Measurements from ENCODE around the gene SH2D1B. TPM values are rescaled to one million over a fixed set of nuclear protein-coding genes. Genes with fewer than 3 reads are reported as not detected.

The SH2D1B gene
- total and polyA plus RNA-seq, 2 donors (not counting 1 experiment from before 2014, with no cell fraction given), result 0.15 TPM

DNA sequence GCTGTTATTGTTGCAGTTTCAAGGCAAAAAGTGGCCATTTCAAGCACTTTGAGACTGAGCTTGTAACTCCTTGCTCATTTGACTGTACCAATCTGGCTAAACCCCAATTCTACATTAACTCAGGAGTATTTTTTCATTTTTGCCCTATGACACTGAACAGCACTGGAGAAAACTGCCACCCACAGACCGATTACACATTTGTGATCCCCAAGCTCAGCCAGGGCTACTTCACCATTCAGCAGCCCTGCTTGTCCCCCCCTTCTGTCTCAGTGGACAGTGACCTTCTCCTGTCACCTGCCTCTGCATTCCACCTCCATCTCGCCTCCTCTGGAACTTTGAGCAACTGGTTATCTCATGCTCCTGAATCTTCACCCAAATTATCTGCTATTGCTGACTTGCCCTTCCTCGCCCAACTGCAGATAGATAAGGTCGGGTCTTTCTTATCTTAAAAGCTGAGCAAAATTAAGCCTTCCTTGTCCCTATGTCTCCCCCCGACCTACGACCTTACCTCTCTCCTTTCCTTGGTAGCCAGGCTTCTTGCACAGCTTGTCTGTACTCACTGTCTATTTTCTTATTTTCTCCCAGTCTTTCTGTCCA, 60.6 kb downstream of the SH2D1B start:
- peaks cover 0 to 2% (median 0%) of the 10 kb centered on the region in 4 experiments for H3K27me3 ChIP-seq (replicated peaks in 1 of 4; ENCODE audit: control extremely low read depth in 1 of 4, control insufficient read depth in 3 of 4, insufficient read depth in 4 of 4, low read length in 3 of 4)
- no peaks in the 10 kb centered on the region for H4K20me1 ChIP-seq (ENCODE audit: control insufficient read depth, insufficient read depth, low read length, poor library complexity, severe bottlenecking)
- WGBS (ENCODE audit: insufficient coverage), result 83% methylated on average over 6 of the region's 6 CpGs
- intact Hi-C loops (cut with micrococcal nuclease), result no loop called here
- no peak overlapping the region for H3K27ac ChIP-seq (ENCODE audit: low read length in 2 of 2)
- Mint-ChIP-seq H3K9me3 (ENCODE audit: insufficient read depth) (no peaks in the 10 kb centered on the region), H3K4me1 (no peaks in the 10 kb centered on the region), H3K4me3 (no peak overlapping the region), H3K27me3 (peaks cover 36% of the 10 kb centered on the region), H3K27ac (no peak overlapping the region)
- no peaks in the 10 kb centered on the region for H3K36me3 ChIP-seq (replicated peaks in 1 of 2; ENCODE audit: control extremely low read depth in 1 of 2, control insufficient read depth in 1 of 2, extremely low read depth in 1 of 2, insufficient read depth in 2 of 2, low read length in 1 of 2)
- H3K4me3 ChIP-seq (ENCODE audit: control extremely low read depth in 1 of 5, extremely low read depth in 1 of 5, insufficient read depth in 1 of 5, low read depth in 2 of 5, low read length in 4 of 5), result no peak overlapping the region
- CTCF ChIA-PET, result interaction anchor here (0.6 kb wide), 1 partner anchor 41 kb away, joined by 4 read pairs; no protein-coding TSS in a partner anchor
- H3K9ac ChIP-seq (ENCODE audit: low read length), result no peak overlapping the region
- no peaks in the 10 kb centered on the region for H3K9me3 ChIP-seq (ENCODE audit: control extremely low read depth in 1 of 3, control insufficient read depth in 2 of 3, insufficient read depth in 1 of 3, low read length in 2 of 3)
- TF ChIP-seq, protein P1, sequence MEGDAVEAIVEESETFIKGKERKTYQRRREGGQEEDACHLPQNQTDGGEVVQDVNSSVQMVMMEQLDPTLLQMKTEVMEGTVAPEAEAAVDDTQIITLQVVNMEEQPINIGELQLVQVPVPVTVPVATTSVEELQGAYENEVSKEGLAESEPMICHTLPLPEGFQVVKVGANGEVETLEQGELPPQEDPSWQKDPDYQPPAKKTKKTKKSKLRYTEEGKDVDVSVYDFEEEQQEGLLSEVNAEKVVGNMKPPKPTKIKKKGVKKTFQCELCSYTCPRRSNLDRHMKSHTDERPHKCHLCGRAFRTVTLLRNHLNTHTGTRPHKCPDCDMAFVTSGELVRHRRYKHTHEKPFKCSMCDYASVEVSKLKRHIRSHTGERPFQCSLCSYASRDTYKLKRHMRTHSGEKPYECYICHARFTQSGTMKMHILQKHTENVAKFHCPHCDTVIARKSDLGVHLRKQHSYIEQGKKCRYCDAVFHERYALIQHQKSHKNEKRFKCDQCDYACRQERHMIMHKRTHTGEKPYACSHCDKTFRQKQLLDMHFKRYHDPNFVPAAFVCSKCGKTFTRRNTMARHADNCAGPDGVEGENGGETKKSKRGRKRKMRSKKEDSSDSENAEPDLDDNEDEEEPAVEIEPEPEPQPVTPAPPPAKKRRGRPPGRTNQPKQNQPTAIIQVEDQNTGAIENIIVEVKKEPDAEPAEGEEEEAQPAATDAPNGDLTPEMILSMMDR (IDR thresholded peaks at IDR 0.05), result no peak
- POLR2A ChIA-PET, result no interaction called here
- DNase-seq (no peak), ATAC-seq (ENCODE audit: low read depth) (no peak)
- H3K4me2 ChIP-seq (replicated peaks; ENCODE audit: low read depth, low read length, poor library complexity, severe bottlenecking), result no peak overlapping the region
- no peak overlapping the region for H2AFZ ChIP-seq (ENCODE audit: insufficient read depth, low read depth, low read length, poor library complexity, severe bottlenecking)
- no peaks in the 10 kb centered on the region for H3K4me1 ChIP-seq (ENCODE audit: control insufficient read depth in 2 of 2, insufficient read depth in 2 of 2, low read length in 2 of 2)
- H3K79me2 ChIP-seq (ENCODE audit: control insufficient read depth, insufficient read depth, low read length), result no peaks in the 10 kb centered on the region

DNA sequence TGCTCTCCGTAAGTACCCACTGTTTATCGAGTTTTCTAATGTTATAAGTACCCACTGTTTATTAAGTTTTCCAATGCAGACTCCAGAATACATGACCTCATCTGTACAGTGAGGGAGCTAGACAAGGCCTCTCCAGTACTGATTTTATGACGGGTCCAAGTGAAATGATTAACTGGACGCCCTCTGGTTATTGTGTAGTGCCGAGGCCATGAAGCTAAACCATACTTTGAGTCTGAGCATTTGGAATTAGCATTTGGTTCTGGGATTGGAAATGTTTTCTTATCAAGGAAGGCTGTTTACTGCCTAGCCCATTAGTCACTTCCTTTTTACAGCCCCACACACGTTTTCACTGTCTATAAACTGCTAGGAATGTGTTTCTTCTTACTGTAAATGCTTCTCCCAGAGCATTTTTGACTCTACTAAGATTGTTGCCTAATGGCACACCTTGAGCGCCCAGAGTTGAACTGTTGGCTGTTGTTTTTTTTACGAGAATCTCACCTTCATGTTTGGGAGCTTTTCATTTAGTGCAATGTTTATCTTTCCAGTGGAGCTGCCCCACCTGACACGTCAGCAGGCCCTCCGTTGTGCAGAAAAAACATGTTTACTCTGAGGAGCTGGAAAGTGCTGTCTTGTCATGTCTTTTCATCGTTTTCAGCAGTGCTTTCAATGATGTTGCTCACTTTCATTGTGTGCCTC, 62.2 kb downstream of the SH2D1B start:
- 74% methylated on average over 7 of the region's 11 CpGs for WGBS (ENCODE audit: insufficient coverage)
- H3K4me3 Mint-ChIP-seq, result no peak overlapping the region
- H3K9me3 Mint-ChIP-seq (ENCODE audit: insufficient read depth), result no peaks in the 10 kb centered on the region
- ChIA-PET CTCF (no interaction called here), POLR2A (no interaction called here)
- Histone ChIP-seq H3K27me3 (replicated peaks in 1 of 4; ENCODE audit: control extremely low read depth in 1 of 4, control insufficient read depth in 3 of 4, insufficient read depth in 4 of 4, low read length in 3 of 4) (peaks cover 0 to 2% (median 0%) of the 10 kb centered on the region in 4 experiments), H2AFZ (ENCODE audit: insufficient read depth, low read depth, low read length, poor library complexity, severe bottlenecking) (no peak overlapping the region), H4K20me1 (ENCODE audit: control insufficient read depth, insufficient read depth, low read length, poor library complexity, severe bottlenecking) (no peaks in the 10 kb centered on the region), H3K79me2 (ENCODE audit: control insufficient read depth, insufficient read depth, low read length) (no peaks in the 10 kb centered on the region), H3K9me3 (ENCODE audit: control extremely low read depth in 1 of 3, control insufficient read depth in 2 of 3, insufficient read depth in 1 of 3, low read length in 2 of 3) (no peaks in the 10 kb centered on the region), H3K4me1 (ENCODE audit: control insufficient read depth in 2 of 2, insufficient read depth in 2 of 2, low read length in 2 of 2) (no peaks in the 10 kb centered on the region), H3K36me3 (replicated peaks in 1 of 2; ENCODE audit: control extremely low read depth in 1 of 2, control insufficient read depth in 1 of 2, extremely low read depth in 1 of 2, insufficient read depth in 2 of 2, low read length in 1 of 2) (no peaks in the 10 kb centered on the region), H3K27ac (ENCODE audit: low read length in 2 of 2) (no peak overlapping the region), H3K4me3 (ENCODE audit: control extremely low read depth in 1 of 5, extremely low read depth in 1 of 5, insufficient read depth in 1 of 5, low read depth in 2 of 5, low read length in 4 of 5) (no peak overlapping the region), H3K4me2 (replicated peaks; ENCODE audit: low read depth, low read length, poor library complexity, severe bottlenecking) (no peak overlapping the region), H3K9ac (ENCODE audit: low read length) (no peak overlapping the region)
- ATAC-seq (ENCODE audit: low read depth), result no peak
- no peak for DNase-seq
- intact Hi-C loops (cut with micrococcal nuclease), result no loop called here
- H3K27ac Mint-ChIP-seq, result no peak overlapping the region
- TF ChIP-seq, protein P1 (IDR thresholded peaks at IDR 0.05), result no peak
- TF ChIP-seq EZH2 (IDR thresholded peaks at IDR 0.05; ENCODE audit: borderline replicate concordance, insufficient read depth, low read depth, low read length, poor library complexity, severe bottlenecking), result no peak
- H3K4me1 Mint-ChIP-seq, result no peaks in the 10 kb centered on the region
- H3K27me3 Mint-ChIP-seq, result peaks cover 29% of the 10 kb centered on the region

Data from B cell (primary cell).